Lower lobe of right lung (tissue), 2 donors: ENCODE data around the gene KRTAP1-3. TPM values are rescaled to one million over a fixed set of nuclear protein-coding genes. Genes with fewer than 3 reads are reported as not detected.
"Not testable (repeated sequence)": the region's sequence is repeated elsewhere in the genome, so short reads cannot be mapped to it uniquely, and the experiment has no call there.

Experiments used
- ATAC-seq, 2 donors: fragments of 200-7000 bp; cut with Tn5 transposase; one replicate each; pipeline ENCODE4 v1.9.1; 2020 to 2022; ENCODE audit warnings: mild to moderate bottlenecking in 2 of 2, moderate library complexity in 2 of 2
- DNase-seq: peaks from one replicate; pipeline ENCODE4 v3.0.0-alpha.2; 2020
- H3K27ac ChIP-seq: fragments of 200-600 bp; one replicate; pipeline ENCODE4 v1.8.0; 2022
- H3K27me3 ChIP-seq: fragments of 200-600 bp; one replicate; pipeline ENCODE4 v1.8.0; 2022; ENCODE audit warnings: low read depth
- H3K36me3 ChIP-seq: fragments of 200-600 bp; one replicate; pipeline ENCODE4 v1.8.0; 2022; ENCODE audit warnings: mild to moderate bottlenecking
- H3K4me1 ChIP-seq: fragments of 200-600 bp; one replicate; pipeline ENCODE4 v1.8.0; 2022
- H3K4me3 ChIP-seq: fragments of 200-600 bp; one replicate; pipeline ENCODE4 v1.8.0; 2022; ENCODE audit warnings: mild to moderate bottlenecking
- H3K9me3 ChIP-seq: fragments of 200-600 bp; one replicate; pipeline ENCODE4 v1.8.0; 2022
- intact Hi-C: fragments of 100-400 bp; cut with DNase I; formaldehyde crosslinking; loops from one replicate; pipeline ENCODE4 v1.11.0; 2022
- total RNA-seq: library from RNA; stranded (reverse); fragmentation: NEBNext Ultra II Directional; extraction: Animal tissue kit (Norgen Biotek cat#: 25700); gene quantifications from one replicate; pipeline ENCODE4 v1.2.1, GENCODE V29; 2021
- TF ChIP-seq, protein P1 (sequence below): fragments of 200-600 bp; IDR thresholded peaks from one replicate; pipeline ENCODE4 v1.8.0; 2022; ENCODE audit warnings: antibody characterized with exemption, mild to moderate bottlenecking
- donor health status: DM: no; HTN: yes; CAD: no; lungs with severe emphysema.

Gene KRTAP1-3
- total RNA-seq, 1 donor from 2014 or later = not detected

DNA sequence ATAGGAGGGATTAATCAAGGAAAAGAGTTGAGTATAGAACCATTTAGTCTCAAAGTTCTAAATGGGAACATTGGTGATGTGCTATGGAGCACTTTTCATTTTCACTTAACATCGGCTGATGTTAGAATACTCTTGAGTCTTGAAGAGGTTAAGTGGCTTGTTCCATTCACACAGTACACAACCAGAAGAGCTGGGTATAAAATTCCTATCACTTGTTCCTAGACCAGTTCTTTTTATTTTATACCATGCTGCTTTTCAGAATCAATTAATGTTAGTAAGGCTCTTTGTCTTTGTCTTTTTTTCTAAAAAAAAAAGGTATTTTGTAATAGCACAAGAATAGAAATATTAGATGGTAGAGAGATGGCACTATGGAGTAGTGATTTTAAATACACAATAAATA lies 8.3 kb upstream of the KRTAP1-3 start:
- TF ChIP-seq, protein P1, sequence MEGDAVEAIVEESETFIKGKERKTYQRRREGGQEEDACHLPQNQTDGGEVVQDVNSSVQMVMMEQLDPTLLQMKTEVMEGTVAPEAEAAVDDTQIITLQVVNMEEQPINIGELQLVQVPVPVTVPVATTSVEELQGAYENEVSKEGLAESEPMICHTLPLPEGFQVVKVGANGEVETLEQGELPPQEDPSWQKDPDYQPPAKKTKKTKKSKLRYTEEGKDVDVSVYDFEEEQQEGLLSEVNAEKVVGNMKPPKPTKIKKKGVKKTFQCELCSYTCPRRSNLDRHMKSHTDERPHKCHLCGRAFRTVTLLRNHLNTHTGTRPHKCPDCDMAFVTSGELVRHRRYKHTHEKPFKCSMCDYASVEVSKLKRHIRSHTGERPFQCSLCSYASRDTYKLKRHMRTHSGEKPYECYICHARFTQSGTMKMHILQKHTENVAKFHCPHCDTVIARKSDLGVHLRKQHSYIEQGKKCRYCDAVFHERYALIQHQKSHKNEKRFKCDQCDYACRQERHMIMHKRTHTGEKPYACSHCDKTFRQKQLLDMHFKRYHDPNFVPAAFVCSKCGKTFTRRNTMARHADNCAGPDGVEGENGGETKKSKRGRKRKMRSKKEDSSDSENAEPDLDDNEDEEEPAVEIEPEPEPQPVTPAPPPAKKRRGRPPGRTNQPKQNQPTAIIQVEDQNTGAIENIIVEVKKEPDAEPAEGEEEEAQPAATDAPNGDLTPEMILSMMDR = no peak
- Histone ChIP-seq H3K27ac (no peak overlapping the region), H3K4me1 (no peaks in the 10 kb centered on the region)

DNA sequence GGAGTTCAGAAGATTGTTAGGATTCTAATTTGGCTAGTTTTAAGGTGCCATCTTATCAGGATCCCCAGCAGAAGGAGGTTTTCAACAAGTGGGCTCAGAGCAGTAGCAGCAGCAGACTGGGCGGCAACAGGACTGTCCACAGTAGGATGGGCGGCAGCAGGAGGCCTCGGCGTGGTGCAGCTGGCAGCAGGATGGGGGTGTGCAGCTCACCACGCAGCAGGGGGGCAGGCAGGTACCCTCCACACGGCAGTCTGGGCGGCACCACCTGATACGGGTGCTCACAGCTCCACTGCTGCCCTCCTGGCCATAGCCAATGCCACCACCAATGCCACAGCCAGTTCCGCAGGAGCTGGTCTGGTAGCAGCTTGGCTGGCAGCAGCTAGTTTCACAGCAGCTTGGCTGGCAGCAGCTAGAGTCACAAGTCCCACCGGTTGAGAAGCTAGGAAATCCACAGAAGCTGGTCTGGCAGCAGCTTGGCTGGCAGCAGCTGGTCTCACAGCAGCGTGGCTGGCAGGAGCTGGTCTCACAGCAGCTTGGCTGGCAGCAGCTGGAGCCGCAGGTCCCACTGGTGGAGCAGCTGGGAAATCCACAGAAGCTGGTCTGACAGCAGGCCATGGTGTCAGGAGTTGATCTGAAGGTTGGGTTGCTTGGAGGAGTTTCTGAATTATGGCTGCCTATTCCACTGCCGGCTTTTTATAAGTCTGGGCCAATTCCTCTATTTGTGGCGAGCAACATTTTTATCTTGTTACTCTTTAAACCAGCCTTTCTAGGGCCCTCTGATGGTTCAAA lies 6.3 kb upstream of the KRTAP1-3 start, which contains the start of gene KRTAP1-1:
Gene KRTAP1-1, minus strand, starts transcription at position 668 of the 789 bp plus-strand sequence. Its CDS starts 53 bp downstream, at position 615.
- H3K27ac ChIP-seq, H3K36me3 ChIP-seq, intact Hi-C loops, DNase-seq, H3K9me3 ChIP-seq, H3K4me1 ChIP-seq, ATAC-seq, H3K27me3 ChIP-seq, H3K4me3 ChIP-seq: not testable (repeated sequence)

More for the DNA sequence above, 8.3 kb upstream of the KRTAP1-3 start:
- intact Hi-C loops = no loop called here
- Histone ChIP-seq H3K27me3 (peaks cover 9% of the 10 kb centered on the region), H3K4me3 (no peak overlapping the region), H3K36me3 (no peaks in the 10 kb centered on the region), H3K9me3 (no peaks in the 10 kb centered on the region)
- DNase-seq = no peak
- ATAC-seq = no peak

DNA sequence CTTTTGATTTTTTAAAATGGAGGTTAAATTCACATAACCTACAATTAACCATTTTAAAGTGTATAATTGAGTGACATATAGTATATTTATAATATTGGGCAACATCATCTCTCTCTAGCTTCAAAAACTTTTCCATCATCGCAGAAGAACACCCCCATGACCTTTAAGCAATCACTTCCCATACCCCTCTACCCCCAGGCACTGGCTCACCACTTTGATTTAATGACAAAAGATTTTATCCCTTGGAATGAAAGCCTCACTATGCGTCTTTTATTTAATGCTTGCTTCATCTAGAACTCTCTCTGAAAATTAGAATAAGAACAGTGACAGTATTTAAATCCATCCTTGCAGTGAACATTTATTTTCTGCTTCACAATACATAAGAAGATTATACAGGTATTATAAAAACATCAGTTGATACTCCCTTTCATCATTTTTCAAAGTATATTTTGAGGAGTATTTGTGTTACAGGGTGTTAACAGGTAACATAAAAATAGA lies 3.2 kb upstream of the KRTAP1-3 start:
- H3K27ac ChIP-seq = no peak overlapping the region
- DNase-seq = no peak
- ATAC-seq = no peak
- TF ChIP-seq, protein P1 = no peak
- H3K36me3 ChIP-seq = no peaks in the 10 kb centered on the region
- no peaks in the 10 kb centered on the region for H3K27me3 ChIP-seq
- H3K9me3 ChIP-seq = no peaks in the 10 kb centered on the region
- intact Hi-C loops = no loop called here
- H3K4me1 ChIP-seq = no peaks in the 10 kb centered on the region
- no peak overlapping the region for H3K4me3 ChIP-seq

DNA sequence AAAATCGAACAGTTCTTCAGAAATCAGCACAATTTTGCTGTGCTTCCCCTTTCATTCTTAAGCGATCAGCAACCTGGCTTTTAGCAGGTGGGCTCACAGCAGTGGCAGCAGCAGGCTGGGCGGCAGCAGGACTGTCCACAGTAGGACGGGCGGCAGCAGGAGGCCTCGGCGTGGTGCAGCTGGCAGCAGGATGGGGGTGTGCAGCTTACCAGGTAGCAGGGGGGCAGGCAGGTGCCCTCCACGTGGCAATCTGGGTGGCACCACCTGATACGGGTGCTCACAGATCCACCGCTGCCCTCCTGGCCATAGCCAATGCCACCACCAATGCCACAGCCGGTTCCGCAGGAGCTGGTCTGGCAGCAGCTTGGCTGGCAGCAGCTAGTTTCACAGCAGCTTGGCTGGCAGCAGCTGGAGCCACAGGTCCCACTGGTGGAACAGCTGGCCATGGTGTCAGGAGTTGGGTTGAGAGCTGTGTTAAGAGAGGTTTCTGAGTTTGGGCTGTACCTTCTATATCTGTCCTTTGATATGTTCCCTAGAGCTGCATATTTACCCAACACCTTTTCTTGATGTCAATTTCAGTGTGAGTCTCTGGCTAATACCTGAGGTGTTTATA lies 4.9 kb downstream of the KRTAP1-3 start, which contains the start of gene KRTAP1-4:
Gene KRTAP1-4, minus strand, starts transcription at position 563 of the 613 bp plus-strand sequence. Its CDS starts 117 bp downstream, at position 446.
- Histone ChIP-seq H3K4me1 (no peaks in the 10 kb centered on the region), H3K36me3 (no peaks in the 10 kb centered on the region), H3K4me3 (no peak within 1 kb of the TSS), H3K27me3 (no peaks in the 10 kb centered on the region), H3K9me3 (no peaks in the 10 kb centered on the region), H3K27ac (no peak within 1 kb of the TSS)
- intact Hi-C loops = no loop called here
- ATAC-seq (no peak), DNase-seq (no peak)
- TF ChIP-seq, protein P1 = no peak

DNA sequence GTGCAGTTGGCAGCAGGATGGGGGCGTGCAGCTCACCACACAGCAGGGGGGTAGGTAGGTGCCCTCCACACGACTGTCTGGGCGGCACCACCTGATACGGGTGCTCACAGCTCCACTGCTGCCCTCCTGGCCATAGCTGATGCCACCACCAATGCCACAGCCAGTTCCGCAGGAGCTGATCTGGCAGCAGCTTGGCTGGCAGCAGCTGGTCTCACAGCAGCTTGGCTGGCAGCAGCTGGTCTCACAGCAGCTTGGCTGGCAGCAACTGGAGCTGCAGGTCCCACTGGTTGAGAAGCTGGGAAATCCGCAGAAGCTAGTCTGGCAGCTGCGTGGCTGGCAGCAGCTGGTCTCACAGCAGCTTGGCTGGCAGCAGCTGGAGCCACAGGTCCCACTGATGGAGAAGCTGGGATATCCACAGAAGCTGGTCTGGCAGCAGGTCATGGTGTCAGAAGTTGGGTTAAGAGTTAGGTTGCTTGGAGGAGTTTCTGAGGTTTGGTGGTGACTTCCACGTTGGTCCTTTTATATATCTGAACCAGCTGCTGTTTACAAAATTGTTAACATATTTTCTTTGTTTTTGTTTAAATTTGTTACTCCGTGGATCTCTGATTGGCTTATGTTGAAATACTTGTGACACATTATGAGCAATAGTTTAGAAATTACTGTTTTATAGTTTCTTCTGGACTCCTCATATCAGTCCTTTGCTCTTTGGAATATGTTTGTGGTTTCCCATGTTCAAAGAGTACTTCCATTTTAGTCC lies 7.8 kb downstream of the KRTAP1-3 start, which contains the start of gene KRTAP1-5:
Gene KRTAP1-5, minus strand, starts transcription at position 494 of the 757 bp plus-strand sequence. Its CDS starts 53 bp downstream, at position 441.
- TF ChIP-seq, protein P1 = no peak
- Histone ChIP-seq H3K4me3 (no peak within 1 kb of the TSS), H3K4me1 (no peaks in the 10 kb centered on the region), H3K27ac (no peak within 1 kb of the TSS), H3K36me3 (no peaks in the 10 kb centered on the region), H3K27me3 (no peaks in the 10 kb centered on the region), H3K9me3 (no peaks in the 10 kb centered on the region)
- DNase-seq = no peak
- intact Hi-C loops = no loop called here
- no peak for ATAC-seq
